NCI-H2227 treated with DMSO at 0.1 percent for 48 hours (cell line): Measurements from ENCODE around the gene MOB1B.
"Not testable (repeated sequence)": the region's sequence is repeated elsewhere in the genome, so short reads cannot be mapped to it uniquely, and the experiment has no call there.

ENCODE experiments used
- DNase-seq: peaks from one replicate; lab custom pipeline; 2025; lab: John Stamatoyannopoulos, UW

The MOB1B gene

GRCh38 chr4:70901984-70902576 is at the start of gene MOB1B:
MOB1B (plus strand) TSS chr4:70902369; CDS start chr4:70902537, 168 bp downstream.
- DNase-seq = peak; percentile 55

DNA sequence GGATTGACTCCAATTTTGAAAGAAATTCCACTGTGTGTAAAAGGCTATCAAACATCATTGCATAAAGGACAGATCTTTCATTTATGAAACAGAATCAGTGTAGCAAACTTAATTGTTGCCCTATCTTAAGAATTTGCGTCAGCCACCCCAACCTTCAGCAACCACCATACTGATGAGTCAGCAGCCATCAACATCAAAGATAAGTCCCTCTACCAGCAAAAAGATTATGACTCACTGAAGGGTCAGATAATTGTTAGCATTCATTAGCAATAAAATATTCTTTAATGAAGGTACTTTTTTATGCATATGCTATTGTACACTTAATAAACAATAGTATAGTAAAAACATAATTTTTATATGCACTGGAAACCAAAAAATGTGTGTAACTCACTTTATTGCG is 46.7 kb upstream of the MOB1B start:
- no peak for DNase-seq

DNA sequence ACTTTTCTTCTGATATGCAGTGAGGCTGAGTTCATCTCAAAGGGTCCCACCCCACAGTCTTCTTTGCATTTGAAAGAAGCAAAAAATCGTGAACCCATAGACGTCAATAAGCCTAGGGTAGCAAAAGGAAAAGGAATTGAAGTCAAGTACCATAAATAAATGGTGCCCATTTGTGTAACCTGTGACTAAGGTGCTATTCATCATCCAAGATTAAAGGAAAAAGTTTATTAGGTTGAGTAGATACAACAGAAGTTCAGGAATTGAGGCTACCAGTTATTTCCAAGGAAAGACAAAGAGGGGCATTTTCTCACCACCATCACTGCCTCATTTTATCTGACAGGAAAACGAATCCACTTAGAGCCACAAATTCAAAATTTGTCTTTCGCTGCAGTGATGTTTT is 43.7 kb upstream of the MOB1B start:
- DNase-seq = no peak

- no peak for DNase-seq
Observed at GRCh38 chr4:70859066-70859465, 43.1 kb upstream of the MOB1B start.

DNA sequence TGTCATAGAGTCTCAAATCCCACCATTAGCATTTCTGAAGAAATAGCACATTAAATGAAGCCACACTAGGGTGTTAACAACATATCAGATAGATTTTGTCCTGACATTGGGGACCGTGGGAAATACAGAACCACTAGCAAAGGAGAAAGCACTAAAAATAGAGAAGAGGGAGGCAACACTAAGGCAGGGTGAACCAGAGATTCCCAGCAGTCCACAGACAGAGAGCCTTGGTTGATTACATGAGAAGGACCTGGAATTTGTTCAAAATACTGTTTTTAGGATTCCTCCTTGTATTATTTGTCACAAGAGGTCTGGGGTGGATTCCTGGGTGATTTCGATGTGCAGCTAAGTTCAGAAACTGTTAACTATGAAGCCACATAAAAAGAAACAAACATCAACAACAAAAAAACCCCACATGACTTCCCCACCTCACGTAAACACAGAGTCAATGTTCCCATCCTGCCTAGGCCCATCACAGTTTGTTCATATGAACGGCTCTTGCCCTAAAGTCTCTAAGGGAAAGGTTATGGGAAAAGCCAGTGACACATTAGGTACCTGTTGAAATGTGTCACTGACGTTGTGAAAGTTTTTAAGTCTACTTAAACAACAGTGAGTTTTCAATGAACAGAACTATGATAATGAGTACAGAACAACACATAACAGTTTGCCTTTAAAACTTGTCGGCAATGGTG is 38.9 kb upstream of the MOB1B start:
- DNase-seq = no peak

- DNase-seq = no peak
Observed at GRCh38 chr4:70868778-70869177, 33.4 kb upstream of the MOB1B start.

GRCh38 chr4:70873216-70873615 is 29.0 kb upstream of the MOB1B start:
- DNase-seq = no peak

DNA sequence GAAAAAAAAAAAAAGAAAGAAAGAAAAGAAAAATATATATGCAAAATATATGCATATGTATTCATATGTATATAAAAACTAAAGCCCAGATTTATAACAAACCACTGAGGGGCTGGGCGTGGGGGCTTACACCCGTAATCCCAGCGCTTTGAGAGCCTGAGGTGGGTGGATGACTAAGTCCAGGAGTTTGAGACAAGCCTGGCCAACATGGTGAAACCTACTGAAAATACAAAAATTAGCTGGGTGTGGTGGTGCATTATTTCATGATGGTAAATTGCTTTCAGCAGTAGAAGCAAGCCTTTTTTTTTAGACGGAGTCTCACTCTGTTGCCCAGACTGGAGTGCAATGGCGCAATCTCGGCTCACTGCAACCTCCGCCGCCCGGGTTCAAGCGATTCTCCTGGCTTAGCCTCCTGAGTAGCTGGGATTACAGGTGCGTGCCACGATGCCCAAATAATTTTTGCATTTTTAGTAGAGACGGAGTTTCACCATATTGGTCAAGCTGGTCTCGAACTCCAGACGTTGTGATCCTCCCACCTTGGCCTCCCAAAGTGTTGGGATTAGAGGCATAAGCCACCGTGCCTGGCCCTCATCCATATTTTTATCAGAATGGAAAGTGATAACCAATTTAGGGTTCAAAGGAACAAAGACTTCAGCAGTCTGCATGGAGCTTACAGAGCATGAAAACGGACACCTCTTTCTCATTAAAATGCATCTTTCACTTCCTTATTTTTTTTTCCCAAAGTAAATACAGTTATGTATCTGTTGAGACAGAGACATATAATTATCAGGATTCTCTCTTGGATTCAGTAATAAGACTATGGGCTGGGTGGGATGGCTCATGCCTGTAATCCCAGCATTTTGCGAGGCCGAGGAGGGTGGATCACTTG is 27.7 kb upstream of the MOB1B start:
- DNase-seq = no peak

GRCh38 chr4:70877556-70877955 is 24.6 kb upstream of the MOB1B start:
- no peak for DNase-seq

DNA sequence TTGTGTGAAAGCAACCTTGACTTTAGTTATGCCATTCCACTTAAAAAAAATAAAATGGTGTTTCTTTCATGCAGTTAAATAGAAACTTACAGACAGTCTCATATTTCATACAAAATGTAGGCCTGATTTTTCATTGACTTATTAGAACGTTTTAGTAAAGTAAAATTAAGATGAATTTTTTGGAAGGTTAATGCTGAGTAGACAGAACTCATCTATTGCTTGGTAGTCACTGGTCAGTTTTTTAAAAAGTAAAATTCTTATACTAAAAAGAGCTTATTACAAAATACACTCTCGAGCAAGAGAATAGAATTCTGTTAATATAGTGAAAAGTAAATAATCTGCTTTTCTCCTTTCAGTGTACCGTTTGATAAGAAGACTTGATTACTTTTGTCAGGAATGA is 21.4 kb upstream of the MOB1B start:
- DNase-seq = no peak

DNA sequence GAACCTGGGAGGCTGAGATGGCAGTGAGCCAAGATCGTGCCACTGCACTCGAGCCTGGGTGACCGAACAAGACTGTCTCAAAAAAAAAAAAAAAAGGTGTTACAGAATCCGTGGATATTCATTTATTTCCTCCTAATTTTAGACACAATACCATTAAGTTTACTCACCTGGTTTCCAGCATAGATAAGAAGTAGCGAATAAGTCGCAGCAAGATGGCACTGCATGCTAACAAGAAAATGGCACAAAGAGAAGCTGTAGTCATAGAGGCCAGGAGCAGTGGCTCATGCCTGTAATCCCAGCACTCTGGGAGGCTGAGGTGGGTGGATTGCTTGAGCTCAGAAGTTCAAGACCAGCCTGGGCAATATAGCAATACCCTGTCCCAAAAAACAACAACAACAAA is 17.0 kb upstream of the MOB1B start:
- no peak for DNase-seq

GRCh38 chr4:70892086-70892769 is 9.9 kb upstream of the MOB1B start:
- no peak for DNase-seq

DNA sequence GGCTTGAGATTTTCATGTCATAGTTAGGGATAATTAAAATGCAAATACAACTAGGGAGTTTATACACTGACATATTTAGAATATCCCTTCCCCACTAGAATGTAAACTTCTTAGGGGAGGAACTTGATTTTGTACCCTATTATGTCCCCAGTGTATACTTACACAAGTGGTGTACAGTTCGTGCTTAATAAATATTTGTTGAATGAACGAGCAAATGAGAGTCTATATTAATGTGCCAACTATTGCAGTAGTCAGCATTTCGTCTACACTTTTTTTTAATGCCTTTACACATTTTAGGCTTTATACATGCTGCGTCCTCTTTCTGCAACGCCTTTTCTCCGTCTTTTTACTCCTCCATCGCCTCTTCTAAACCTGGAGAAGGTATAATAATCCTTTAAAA is 8.4 kb upstream of the MOB1B start:
- no peak for DNase-seq

- no peak for DNase-seq
Observed at GRCh38 chr4:70895405-70895804, 6.8 kb upstream of the MOB1B start.

GRCh38 chr4:70895811-70896491 is 6.2 kb upstream of the MOB1B start:
- no peak for DNase-seq

DNA sequence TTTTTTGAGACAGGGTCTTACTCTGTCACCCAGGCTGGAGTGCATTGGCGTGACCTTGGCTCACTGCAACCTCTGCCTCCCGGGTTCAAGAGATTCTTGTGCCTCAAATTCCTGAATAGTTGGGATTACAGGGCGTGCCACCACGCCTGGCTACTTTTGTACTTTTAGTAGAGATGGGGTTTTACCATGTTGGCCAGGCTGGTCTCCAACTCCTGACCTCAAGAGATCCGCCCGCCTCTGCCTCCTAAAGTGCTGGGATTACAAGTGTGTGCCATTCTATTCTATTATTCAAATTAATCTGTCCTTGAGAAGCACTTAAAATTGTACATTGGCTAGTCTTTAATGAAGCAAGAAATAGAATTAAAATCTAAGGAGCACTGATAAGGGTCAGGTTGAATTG is 3.6 kb upstream of the MOB1B start:
- DNase-seq = not testable (repeated sequence)

DNA sequence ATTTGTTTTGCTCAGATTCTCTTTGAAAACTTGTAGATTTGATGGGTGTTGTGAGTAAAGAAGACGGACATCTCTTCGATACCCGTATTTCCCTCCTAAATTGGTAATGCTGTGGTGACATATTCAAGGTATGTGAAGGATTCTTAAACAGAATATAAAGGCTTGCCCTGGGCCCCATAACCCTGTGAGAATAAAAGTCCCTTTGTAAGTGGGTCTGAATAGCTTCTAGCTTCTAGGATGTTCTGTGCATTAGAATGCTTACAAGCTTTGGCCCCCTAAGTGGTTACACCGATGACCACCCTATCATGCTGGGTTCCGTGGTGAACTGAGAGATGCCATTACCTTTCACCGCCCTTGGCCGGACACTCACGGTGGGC is 574 bp upstream of the MOB1B start:
- DNase-seq = no peak

- DNase-seq = no peak
Observed at GRCh38 chr4:70902577-70903290, 565 bp downstream of the MOB1B start.

GRCh38 chr4:70903291-70903603 is 1.1 kb downstream of the MOB1B start:
- DNase-seq = no peak

- DNase-seq = no peak
Observed at GRCh38 chr4:70908993-70909556, 6.9 kb downstream of the MOB1B start.

- no peak for DNase-seq
Observed at GRCh38 chr4:70914000-70914399, 11.8 kb downstream of the MOB1B start.
